HS-27A (cell line): ENCODE results near the gene TFF3.

ENCODE experiments used
- DNase-seq: peaks from one replicate; pipeline ENCODE4 v3.0.0-alpha.2; 2012; ENCODE audit warnings: low read depth, missing footprints

Gene TFF3

DNA sequence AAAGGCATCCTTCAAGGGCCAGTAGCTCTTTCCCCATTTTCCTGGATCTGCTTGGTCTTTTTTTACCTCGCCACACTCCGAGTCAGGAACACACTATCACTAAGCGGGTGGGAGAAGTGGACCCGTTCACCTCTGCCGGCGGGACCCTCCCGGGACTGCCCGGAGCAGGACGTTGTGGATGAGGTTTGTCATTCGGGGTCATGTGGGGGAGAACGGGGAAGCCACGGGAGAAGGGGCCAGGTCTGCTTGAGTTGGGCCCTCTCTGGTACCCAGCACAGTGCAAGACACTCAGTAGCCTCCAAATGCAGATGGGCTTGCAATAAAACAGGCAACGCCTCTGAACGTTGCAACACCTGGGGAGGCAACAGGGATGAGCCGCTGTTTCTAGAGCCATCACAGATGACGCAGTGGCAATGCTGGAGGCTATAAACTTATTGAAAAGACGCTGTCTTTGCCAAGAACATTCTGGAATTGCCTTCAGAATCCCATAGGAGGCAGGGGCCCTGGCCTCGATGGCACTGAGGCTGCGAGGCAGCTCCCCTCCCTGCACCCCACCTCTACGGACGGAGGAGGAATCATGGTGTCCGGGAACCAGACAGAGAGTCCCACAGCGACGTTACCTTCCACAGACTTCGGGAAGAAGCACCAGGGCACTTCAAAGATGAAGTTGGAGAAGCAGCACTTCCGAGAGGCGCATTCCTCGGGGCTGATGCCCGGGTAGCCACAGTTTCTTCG is 31.8 kb upstream of the TFF3 start:
- DNase-seq = no peak

DNA sequence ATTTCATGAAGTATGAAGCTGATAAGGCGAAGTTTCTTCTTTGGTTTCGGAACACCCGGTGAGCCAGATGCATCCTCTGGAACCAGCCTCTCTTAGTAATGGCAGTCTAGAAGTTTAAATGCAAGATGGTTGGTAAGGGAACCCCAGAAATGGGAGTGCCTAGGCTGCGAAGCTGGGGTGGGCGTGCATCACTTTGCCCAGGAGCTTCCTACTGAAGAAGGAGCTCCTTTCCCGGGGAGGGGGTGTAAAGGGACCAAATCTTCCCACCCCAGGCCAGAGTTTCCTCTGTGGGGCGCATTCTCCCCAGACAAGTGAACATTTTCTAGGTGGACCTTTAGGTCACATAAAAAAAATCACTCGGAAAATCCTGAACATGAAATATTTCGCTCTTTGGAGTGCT is 31.2 kb upstream of the TFF3 start:
- DNase-seq = no peak

DNA sequence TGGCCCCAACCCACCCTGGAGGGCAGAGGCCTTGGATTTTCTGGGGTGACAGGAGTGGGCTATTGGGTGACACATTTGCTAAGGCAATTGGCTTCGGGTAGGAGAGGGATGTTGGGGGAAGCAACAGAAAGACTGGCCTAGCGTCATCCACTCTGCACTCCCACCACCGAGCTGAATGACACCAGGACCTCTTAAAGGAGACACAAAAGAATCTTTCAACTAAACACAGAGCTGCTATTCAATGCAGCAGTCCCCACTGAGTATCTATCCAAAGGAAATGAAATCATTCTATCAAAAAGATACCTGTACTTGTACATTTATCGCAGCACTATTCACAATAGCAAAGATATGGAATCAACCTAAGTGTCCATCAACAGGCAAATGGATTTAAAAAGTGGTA is 29.4 kb upstream of the TFF3 start:
- no peak for DNase-seq

DNA sequence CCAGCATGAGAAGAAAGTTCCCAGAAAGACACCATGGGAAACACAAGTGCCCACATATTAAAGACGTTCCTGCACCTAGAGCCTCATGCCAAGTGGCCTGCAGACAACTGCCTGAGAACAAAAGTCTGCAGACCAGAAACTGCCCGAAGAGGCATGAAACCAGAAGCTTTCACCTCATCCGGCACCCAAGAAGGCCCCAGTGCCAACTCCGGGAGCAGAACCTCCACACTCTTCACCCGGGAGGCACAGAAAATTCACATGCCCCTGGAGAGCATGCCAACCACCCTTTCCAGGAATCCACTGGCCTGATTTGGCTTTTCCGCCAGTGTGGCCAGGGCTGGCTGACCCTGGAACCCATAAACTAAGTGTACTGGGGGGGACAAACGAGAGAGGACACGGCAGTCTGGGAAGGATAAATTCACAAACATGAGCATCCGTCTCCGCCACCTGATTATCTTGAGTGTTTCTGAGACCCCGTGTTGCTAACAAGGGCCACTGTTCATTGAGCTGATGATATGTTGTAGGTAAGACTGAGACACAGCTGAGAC is 28.8 kb upstream of the TFF3 start:
- no peak for DNase-seq

DNA sequence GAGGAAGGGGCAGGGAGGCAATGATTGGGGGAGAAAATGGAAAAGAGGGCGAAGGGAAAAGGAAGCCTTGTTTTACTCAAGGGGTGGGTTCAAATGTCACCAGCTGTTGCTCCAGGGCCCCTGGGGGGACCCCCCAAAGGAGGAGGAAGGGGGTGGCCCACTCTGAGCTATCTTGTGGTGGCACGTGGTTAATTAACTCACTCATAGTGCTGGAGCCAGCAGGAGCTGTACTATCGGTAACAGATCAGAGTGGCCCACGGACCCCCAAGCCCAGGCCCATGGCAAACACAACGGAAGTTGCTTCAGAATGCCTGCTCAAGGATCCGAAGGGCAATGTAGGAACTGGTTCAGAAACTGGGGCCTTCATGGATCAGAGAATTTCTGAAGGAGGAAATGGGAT is 28.3 kb upstream of the TFF3 start:
- DNase-seq = no peak

- no peak for DNase-seq
Measured at GRCh38 chr21:42343101-42343500, 27.9 kb upstream of the TFF3 start.

GRCh38 chr21:42341776-42342542 is 26.8 kb upstream of the TFF3 start:
- DNase-seq = no peak

GRCh38 chr21:42340187-42341050 is 25.2 kb upstream of the TFF3 start:
- DNase-seq = no peak

- DNase-seq = no peak
Measured at GRCh38 chr21:42338729-42339715, 23.8 kb upstream of the TFF3 start.

DNA sequence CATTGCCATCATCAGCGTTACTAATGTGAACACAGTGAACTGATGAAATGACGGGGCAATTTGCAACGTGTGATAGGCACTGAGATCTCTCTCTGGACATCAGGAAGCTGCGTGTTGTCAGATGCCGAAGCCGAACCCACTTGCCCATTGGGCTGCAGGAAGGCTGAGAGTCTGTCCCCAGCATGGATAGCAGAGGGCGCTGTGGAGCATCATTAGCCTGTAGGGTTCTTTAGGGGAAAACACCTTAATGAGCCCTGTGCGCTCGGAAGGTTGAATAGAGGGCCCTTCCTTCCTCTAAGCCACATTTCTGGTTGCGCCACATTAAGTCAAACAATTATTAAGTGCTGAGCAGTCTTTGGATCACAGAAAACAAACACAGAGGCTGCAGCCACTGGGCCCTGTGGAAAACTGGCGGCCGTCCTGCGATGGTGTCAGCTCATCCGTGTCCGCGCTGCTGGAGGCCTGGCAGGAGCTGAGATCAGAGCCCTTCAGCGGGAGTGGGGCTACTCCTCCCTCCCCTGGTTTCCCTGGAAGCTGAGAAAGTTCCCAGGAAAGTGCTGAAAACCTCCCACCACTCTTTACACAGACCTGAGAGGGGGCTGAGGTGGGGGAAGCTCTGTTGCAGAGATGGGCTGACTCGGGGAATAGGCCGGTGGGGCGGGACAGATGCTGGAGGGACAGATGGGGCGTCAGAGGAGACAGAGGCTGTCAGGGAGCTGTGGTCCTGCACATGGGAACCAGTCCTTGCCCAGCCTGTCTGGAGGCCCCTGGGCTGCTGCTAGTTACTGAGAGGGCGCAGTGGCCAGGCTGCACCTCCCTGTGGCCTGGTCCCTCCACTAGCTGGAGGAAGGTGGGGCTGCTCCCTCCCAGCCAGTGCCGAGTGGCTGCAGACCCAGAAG is 22.9 kb upstream of the TFF3 start:
- no peak for DNase-seq

DNA sequence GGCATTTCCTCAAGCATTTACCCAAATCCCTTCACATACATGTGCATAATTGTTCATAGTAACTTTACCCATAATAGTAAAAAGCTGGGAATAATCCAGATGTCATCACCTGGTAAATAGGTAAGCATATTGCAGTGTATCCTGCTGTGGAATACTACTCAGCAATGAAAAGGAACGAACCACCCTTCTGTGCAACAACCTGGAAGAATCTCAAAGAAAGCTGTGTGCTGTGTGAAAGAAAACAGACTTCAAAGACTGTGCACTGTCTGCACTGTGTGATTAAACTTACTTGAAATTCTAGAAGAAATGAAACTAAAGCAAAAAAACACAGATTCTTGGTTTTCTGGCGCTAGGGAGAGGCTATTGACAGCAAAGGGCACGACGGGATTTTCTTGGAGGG is 22.1 kb upstream of the TFF3 start:
- no peak for DNase-seq

DNA sequence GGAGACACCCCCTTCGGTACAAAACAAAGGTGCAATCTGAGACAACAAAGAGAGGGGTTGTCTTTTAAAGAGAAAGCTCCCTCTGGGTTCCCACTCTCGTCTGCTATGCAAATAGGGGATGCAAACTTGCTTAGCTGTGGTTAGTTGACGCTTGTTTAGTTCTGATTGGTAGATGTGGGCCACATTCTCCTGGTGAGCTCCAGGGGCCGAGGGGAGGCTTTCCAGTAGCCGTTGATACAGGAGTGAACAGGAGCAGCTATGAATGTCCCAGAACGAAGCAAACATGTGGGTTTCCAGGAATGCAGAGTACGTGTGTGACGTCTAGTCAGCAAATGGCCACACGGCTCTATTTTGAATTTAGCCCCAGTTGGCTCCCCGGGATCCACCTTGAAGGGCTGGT is 20.8 kb upstream of the TFF3 start:
- no peak for DNase-seq

DNA sequence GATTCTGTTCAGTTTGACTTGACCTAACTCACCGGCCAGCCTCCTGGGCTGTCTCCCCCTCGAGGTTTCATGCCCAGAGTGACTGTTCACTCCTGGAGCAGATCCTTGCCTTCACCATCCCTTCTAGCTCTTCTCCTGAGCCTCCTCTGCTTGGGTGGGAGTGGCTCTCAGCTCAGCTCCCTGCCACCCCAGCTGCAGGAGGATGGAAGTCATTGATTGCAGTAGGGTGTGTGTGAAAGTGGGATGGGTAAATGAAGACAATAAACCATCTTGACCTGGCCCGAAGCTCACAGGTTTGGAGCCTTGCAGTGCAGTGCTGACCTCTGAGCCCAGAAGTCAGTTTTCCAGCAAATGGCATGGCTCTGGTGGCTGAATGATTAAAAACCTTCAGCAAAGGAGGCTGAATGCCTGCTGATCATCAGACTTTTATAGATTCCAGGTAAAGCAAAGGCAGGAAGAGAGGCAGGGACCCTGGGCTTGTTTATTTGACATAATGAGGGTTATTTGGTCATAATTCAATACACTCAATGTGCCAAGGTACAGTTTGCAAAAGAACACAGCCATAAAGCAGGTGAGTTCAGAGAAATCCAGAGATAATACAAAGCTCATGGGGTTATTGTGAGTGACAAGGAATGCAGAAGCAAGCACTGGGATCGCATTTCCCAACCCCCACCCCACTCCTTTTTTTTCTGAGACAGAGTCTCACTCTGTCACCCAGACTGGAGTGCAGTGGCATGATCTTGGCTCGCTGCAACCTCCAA is 17.5 kb upstream of the TFF3 start:
- DNase-seq = no peak

GRCh38 chr21:42331660-42332059 is 16.5 kb upstream of the TFF3 start:
- no peak for DNase-seq

- DNase-seq = no peak
Measured at GRCh38 chr21:42330380-42331371, 15.5 kb upstream of the TFF3 start.

- no peak for DNase-seq
Measured at GRCh38 chr21:42324896-42325295, 9.7 kb upstream of the TFF3 start.

- no peak for DNase-seq
Measured at GRCh38 chr21:42321845-42322244, 6.6 kb upstream of the TFF3 start.

DNA sequence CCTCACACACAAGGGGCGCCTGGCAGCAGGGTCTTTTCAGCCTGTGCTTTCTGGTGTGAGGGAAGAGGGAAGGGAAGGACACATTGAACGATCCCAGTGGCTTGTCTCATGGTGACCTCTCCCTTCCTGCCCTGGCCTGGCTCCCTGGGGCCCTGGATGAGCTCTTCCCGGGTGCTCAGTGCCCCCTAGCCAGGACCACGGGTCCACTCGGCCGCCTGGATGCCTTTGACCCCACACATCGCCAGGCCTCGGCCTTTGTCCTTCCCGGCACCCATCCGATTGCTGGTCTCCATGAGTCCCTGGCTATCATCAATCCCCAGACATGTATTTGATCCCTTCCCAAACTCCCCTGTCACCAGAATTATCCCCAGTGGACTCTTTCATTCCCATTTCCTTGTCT is 6.0 kb upstream of the TFF3 start:
- DNase-seq = no peak
